Spleen (tissue), 7 donors: ENCODE measurements around the gene BMPER.

Source experiments
- CTCF ChIP-seq, 11 experiments: fragments of 200-600 bp in 7 of 11; fragments of 450-650 bp in 4 of 11; sonication (generic) in 4 of 11; IDR thresholded peaks in 8 of 11; conservative IDR thresholded peaks in 3 of 11; 1 replicate in 7 of 11; 2 replicates in 4 of 11; pipeline versions ENCODE4 v1.4.0 to v1.8.0; 2016 to 2021; ENCODE audit warnings: antibody characterized with exemption in 11 of 11, inconsistent platforms in 4 of 11, mild to moderate bottlenecking in 1 of 11
- POLR2A ChIP-seq, 3 donors: fragments of 450-650 bp; IDR thresholded peaks; one replicate each; pipeline ENCODE4 v1.5.1; 2017; ENCODE audit warnings: antibody characterized with exemption in 3 of 3, mild to moderate bottlenecking in 1 of 3
- POLR2AphosphoS5 ChIP-seq, 3 donors: sonication (generic); formaldehyde crosslinking; IDR thresholded peaks; one replicate each; pipeline ENCODE4 v1.5.1; 2017; ENCODE audit warnings: antibody characterized with exemption in 3 of 3
- donor health status: DM: no; HTN: no; CAD: no; lungs with moderate emphysema.
- donor health status: DM: no; HTN: no; CAD: no.
- donor health status: DM: no; HTN: no; CAD: no.

GRCh38 chr7:34160261-34160752 lies 255.0 kb downstream of the BMPER start:
- TF ChIP-seq POLR2A (IDR thresholded peaks at IDR 0.05) (no peak), CTCF (IDR thresholded peaks at IDR 0.05 in 8 of 11, conservative IDR thresholded peaks at IDR 0.05 in 3 of 11) (no peak), POLR2AphosphoS5 (IDR thresholded peaks at IDR 0.05) (no peak)
